Left lobe of liver (tissue), 2 donors: ENCODE measurements around the gene SLC2A11. TPM values are rescaled to one million over a fixed set of nuclear protein-coding genes. Genes with fewer than 3 reads are reported as not detected.
"Not testable (repeated sequence)": the region's sequence is repeated elsewhere in the genome, so short reads cannot be mapped to it uniquely, and the experiment has no call there.

Experiments
- ATAC-seq: fragments of 200-7000 bp; cut with Tn5 transposase; one replicate; pipeline ENCODE4 v1.9.1; 2020; ENCODE audit warnings: mild to moderate bottlenecking, moderate library complexity
- DNase-seq: peaks from one replicate; pipeline ENCODE4 v3.0.0-alpha.2; 2020; ENCODE audit warnings: low spot score
- total RNA-seq: library from RNA; stranded (reverse); gene quantifications from one replicate; pipeline ENCODE4 v1.2.1, GENCODE V29; 2021
- donor health status: DM: no; HTN: no; CAD: no; lungs with moderate emphysema.
- donor health status: DM: no; HTN: yes; CAD: no.

The SLC2A11 gene
- total RNA-seq, 1 donor from 2014 or later: 6.8 TPM

- DNase-seq: no peak
- ATAC-seq: peak; percentile 63
Observed at GRCh38 chr22:23904573-23905254, 47.0 kb downstream of the SLC2A11 start.

- ATAC-seq (no peak), DNase-seq (no peak)
Observed at GRCh38 chr22:23906641-23907040, 49.0 kb downstream of the SLC2A11 start.

DNA sequence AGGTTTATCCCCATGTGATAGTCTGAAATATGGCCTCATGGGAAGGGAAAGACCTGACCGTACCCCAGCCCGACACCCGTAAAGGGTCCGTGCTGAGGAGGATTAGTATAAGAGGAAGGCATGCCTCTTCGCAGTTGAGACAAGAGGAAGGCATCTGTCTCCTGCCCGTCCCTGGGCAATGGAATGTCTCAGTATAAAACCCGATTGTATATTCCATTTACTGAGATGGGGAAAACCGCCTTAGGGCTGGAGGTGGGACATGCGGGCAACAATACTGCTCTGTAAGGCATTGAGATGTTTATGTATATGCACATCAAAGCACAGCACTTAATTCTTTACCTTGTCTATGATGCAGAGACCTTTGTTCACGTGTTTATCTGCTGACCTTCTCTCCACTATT lies 49.7 kb downstream of the SLC2A11 start:
- DNase-seq, ATAC-seq: not testable (repeated sequence)

GRCh38 chr22:23908587-23909205 lies 51.0 kb downstream of the SLC2A11 start:
- DNase-seq (no peak), ATAC-seq (no peak)

DNA sequence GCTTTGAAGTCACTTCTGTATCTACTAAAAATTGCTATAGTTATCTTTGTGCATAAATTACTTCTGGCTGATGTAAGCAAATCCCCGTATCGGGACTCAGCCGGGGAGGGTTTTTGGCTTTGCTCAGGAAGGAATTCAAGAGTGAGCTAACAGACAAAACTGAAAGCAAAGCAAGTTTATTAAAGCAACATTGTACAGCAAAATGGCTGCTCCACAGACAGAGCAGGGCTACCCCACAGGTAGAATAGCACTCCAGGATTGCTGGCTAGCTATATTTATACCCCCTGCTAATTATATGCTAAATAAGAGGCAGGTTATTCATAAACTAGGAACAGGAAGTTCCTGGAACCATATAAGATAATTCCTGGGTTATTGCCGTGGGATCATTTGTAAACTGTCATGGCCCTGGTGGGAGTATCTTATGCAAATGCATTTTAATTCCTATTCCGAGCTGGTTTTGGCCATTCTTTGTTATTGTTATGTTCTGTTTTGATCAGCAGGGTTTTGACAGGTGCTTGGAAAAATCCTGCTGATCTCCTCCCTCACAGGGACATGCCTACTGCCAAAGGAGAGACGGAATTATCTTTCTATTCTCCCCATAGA lies 51.7 kb downstream of the SLC2A11 start:
- DNase-seq: peak; percentile 29
- no peak for ATAC-seq

- DNase-seq (peak; percentile 44), ATAC-seq (no peak)
Observed at GRCh38 chr22:23910496-23911190, 53.0 kb downstream of the SLC2A11 start.

DNA sequence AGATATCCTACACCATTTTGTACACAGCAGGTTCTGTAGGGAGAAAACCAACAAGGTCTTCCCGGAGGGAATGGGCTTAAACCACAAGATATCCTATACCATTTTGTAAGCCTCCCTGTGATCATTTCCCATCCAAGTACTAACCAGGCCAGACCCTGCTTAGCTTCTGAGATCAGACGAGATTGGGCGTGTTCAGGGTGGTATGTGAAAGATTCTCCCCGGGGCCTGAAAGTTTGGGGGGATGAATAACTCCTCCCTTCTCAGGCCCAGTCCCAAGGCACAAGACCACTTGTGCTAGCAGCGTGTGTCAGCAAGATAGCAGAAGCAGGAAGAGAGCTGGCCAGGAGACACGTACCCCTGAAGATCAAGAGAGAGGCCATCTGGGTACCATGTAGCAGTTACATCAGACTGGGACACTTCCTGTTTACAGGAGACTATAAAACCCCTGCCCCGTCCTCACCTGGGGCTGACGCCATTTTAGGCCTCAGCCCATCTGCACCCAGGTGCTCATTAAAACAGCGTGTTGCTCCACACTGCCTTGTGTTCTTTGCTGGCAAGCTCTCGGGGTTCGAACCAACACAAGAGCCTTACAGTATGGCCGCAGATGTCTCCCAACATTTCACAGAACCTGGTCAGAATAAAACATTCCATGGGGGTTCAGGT lies 53.8 kb downstream of the SLC2A11 start:
- no peak for ATAC-seq
- DNase-seq: peak; percentile 35

DNA sequence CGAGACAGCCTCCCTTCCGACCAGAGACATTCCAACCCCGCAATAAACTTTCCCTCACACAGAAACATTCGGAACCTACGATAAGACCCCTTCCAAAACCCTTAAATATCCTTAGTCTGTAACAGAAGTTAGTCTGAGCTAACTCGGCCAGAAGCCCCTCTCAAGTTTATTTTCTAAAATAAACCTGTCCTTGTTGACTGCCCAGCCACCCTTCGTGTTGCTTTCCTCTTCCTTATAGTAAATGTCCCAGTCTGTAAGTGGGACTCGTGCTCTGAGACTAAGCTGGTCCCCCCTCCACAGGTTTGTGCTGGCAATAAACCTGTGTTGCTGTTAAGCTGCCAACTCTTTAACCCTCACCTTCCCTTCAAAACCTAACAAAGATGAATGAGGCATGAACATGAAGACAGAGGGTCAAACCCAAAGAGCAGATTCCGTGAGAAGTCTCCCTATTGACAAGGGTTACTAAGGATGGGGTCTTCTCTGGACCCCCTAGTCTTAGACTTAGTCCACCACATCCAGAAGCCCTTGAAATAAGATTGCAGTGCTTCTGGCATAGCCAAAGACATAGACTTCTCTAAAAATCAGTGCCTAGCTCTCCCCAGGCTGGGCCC lies 54.7 kb downstream of the SLC2A11 start:
- no peak for ATAC-seq

GRCh38 chr22:23913306-23913660 lies 55.6 kb downstream of the SLC2A11 start:
- DNase-seq (no peak), ATAC-seq (no peak)

More for the DNA sequence above, 54.7 kb downstream of the SLC2A11 start:
- DNase-seq: peak; percentile 34

DNA sequence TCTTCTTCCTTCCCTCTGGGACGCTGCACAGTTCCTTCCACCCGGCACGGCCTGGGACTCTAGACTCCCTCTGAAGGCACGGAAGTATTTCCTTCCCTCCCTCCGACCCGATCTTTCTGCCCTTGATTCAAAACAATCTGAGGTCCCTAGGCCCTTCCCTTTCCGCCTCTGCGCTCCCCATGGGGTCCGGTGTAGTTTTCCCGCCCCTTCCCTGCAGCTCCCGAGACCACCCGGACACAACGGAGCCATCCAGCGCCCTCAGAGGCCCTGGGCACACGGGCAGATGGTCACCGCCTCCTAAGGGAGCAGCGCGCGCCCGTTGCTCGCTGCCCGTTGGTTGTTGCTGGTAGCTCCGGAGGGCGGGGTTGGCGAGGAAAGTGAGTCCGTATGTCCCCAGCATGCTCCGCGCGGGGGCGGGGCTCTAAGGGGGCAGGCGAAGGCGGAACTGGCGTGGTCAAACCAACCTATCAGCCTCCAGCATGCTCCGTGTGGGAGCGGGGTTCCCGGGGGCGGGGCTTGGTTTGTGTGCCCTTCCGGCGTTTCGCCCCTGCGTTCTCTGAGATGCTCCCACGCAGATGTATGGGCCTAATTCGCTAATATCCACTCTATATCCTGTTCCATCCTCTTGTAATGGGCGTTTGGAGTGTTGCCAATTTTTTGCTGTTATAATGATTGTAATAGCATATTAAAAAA lies 56.1 kb downstream of the SLC2A11 start:
- ATAC-seq: peak; percentile 95
- peak; percentile 98 for DNase-seq

- no peak for ATAC-seq
Observed at GRCh38 chr22:23915290-23915689, 57.6 kb downstream of the SLC2A11 start.

DNA sequence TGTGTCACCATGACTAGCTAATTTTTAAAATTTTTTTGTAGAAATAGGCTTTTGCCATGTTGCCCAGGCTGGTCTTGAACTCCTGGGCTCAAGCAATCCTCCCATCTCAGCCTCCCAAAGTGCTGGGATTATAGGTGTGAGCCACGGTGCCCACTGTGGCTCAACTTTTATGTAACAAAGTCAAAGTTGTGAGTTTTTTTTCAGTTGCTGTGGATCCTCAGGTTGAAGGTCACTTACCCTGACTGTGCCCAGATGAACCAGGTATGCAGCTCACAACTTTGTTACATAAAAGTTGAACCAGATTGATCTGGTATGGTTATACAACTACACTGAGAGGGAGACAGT lies 62.6 kb downstream of the SLC2A11 start:
- ATAC-seq: peak; percentile 88
- not testable (repeated sequence) for DNase-seq

More at GRCh38 chr22:23915290-23915689, 57.6 kb downstream of the SLC2A11 start:
- peak; percentile 27 for DNase-seq

- not testable (repeated sequence) for ATAC-seq, DNase-seq
Observed at GRCh38 chr22:23921586-23922201, 64.0 kb downstream of the SLC2A11 start.

DNA sequence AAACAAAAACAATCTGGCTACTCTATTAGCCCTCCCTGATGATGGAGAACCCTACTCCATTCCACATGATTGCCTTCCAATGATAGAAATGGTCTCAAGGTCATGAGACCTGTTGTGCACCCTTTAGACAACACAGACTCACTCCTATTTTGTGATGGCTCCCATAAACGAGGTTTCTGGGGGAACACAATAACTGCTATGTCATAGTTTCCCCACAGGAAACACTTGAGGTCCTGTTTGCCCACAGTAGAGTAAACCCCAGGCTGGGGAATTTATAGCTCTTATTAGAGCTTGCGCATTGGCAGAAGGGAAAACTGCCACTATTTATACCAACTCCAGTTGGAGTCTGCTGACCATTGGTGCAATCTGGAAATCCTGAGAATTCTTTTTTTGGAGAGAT lies 65.2 kb downstream of the SLC2A11 start:
- no peak for ATAC-seq
- no peak for DNase-seq

DNA sequence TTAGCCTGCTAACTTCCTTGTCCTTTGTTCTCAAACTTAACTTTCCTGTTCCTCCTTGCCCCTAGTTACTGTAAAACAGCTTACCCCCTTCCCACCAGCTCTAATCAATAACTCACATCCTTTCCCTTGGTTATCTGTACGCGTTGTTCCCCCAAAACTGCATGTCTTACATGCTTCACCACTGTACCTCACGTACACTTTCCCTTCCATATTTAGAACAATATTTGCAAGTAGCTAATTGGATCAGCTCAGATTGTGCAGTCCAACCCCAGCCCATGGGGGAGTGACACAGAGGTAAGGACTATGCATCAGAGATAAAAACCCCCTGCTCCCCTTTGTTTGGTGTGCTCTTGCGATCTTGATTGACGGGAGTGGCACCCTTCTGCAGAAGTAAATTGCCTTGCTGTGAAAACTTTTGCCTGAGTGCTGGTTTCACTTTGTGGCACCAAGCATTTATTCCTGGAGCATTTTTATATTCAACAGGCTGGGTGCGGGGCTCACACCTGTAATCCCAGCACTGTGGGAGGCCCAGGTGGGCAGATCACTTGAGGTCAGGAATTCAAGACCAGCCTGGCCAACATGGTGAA lies 67.4 kb downstream of the SLC2A11 start:
- DNase-seq (no peak), ATAC-seq (no peak)

- peak; percentile 43 for DNase-seq
- no peak for ATAC-seq
Observed at GRCh38 chr22:23926561-23926960, 68.9 kb downstream of the SLC2A11 start.
